Keratinocyte (primary cell): ENCODE measurements around the gene ZNF615. TPM values are rescaled to one million over a fixed set of nuclear protein-coding genes. Genes with fewer than 3 reads are reported as not detected.

ENCODE experiments used
- DNase-seq: peaks from one replicate; pipeline ENCODE4 v3.0.0-alpha.2; 2011; ENCODE audit warnings: low read depth, missing footprints, low spot score
- FAIRE-seq: peaks from 2 replicates; lab custom pipeline; 2011; peaks lifted over from hg19 to GRCh38; lab: Jason Lieb, UNC
- H2AFZ ChIP-seq: 2 replicates; pipeline ENCODE4 v1.6.0; 2012; ENCODE audit warnings: low read length, control low read depth, inconsistent platforms; ENCODE audit not compliant: control insufficient read depth
- H3K27ac ChIP-seq: 2 replicates; pipeline ENCODE4 v1.5.1; 2011; ENCODE audit warnings: low read length; ENCODE audit not compliant: control insufficient read depth, insufficient read depth
- H3K27me3 ChIP-seq: 3 replicates; pipeline ENCODE4 v1.6.0; 2011; ENCODE audit warnings: low read length; ENCODE audit not compliant: control insufficient read depth, insufficient read depth; ENCODE audit errors: extremely low read depth
- H3K36me3 ChIP-seq, 2 experiments: 2 replicates in 1 of 2; 3 replicates in 1 of 2; pipeline ENCODE4 v1.5.1; 2011; ENCODE audit warnings: low read length in 2 of 2, mild to moderate bottlenecking in 1 of 2; ENCODE audit not compliant: control insufficient read depth in 2 of 2, insufficient read depth in 2 of 2; ENCODE audit errors: extremely low read depth in 1 of 2
- H3K4me1 ChIP-seq: 3 replicates; pipeline ENCODE4 v1.5.1; 2011; ENCODE audit warnings: low read length; ENCODE audit not compliant: control insufficient read depth, insufficient read depth; ENCODE audit errors: extremely low read depth
- H3K4me2 ChIP-seq: 3 replicates; pipeline ENCODE4 v1.6.0; 2011; ENCODE audit warnings: low read depth, low read length; ENCODE audit not compliant: control insufficient read depth, insufficient read depth; ENCODE audit errors: extremely low read depth
- H3K4me3 ChIP-seq, 3 experiments: fragments of 200-600 bp in 1 of 3; sonication (generic) in 1 of 3; 2 replicates in 2 of 3; 3 replicates in 1 of 3; pipeline ENCODE4 v1.5.1; 2011 to 2016; ENCODE audit warnings: low read length in 3 of 3, mild to moderate bottlenecking in 3 of 3, control low read depth in 2 of 3, inconsistent platforms in 1 of 3, low read depth in 1 of 3, mixed read lengths in 1 of 3, mixed run types in 1 of 3, moderate library complexity in 1 of 3; ENCODE audit not compliant: control insufficient read depth in 2 of 3, insufficient read depth in 2 of 3; ENCODE audit errors: extremely low read depth in 1 of 3
- H3K79me2 ChIP-seq: 2 replicates; pipeline ENCODE4 v1.6.0; 2012; ENCODE audit warnings: low read length; ENCODE audit not compliant: control insufficient read depth, insufficient read depth
- H3K9ac ChIP-seq: 3 replicates; pipeline ENCODE4 v1.6.0; 2011; ENCODE audit warnings: low read length; ENCODE audit not compliant: control insufficient read depth, insufficient read depth; ENCODE audit errors: extremely low read depth
- H3K9me1 ChIP-seq: 3 replicates; pipeline ENCODE4 v1.6.0; 2011; ENCODE audit warnings: low read length; ENCODE audit not compliant: control insufficient read depth, insufficient read depth; ENCODE audit errors: extremely low read depth
- H3K9me3 ChIP-seq: 2 replicates; pipeline ENCODE4 v1.5.1; 2012; ENCODE audit warnings: low read depth, low read length; ENCODE audit not compliant: control insufficient read depth
- H4K20me1 ChIP-seq: 3 replicates; pipeline ENCODE4 v1.6.0; 2011; ENCODE audit warnings: low read length; ENCODE audit not compliant: control insufficient read depth, insufficient read depth; ENCODE audit errors: extremely low read depth
- CTCF ChIP-seq, 3 experiments: IDR thresholded peaks in 1 of 3; conservative IDR thresholded peaks in 1 of 3; optimal IDR thresholded peaks in 1 of 3; 2 replicates in 2 of 3; 3 replicates in 1 of 3; pipeline versions ENCODE3 to v1.5.1; 2011; ENCODE audit warnings: low read length in 3 of 3, mild to moderate bottlenecking in 3 of 3, moderate library complexity in 2 of 3, control low read depth in 1 of 3, inconsistent platforms in 1 of 3; ENCODE audit not compliant: insufficient read depth in 2 of 3; ENCODE audit errors: extremely low read depth in 1 of 3
- EZH2 ChIP-seq: IDR thresholded peaks from one replicate; pipeline ENCODE4 v1.6.1; 2012; ENCODE audit warnings: inconsistent platforms, mild to moderate bottlenecking, low read length, moderate library complexity
- dilution Hi-C: fragments of 300-500 bp; cut with MboI; formaldehyde crosslinking; loops from one replicate; pipeline ENCODE4 v1.7.0; 2020; ENCODE audit warnings: low sequenced_read_pairs; ENCODE audit not compliant: extremely low pct_ligation_motif_present
- polyA plus RNA-seq, 5 experiments: library from polyadenylated mRNA; depleted of rRNA in 3 of 5; stranded (reverse) in 3 of 5; stranded (forward) in 1 of 5; unstranded in 1 of 5; fragments of >200 nt; gene quantifications; 1 replicate in 1 of 5; 2 replicates in 3 of 5; 3 replicates in 1 of 5; pipeline versions ENCODE4 v1.2.1 to v1.2.3, GENCODE V29; 2011 to 2012; ENCODE audit warnings: missing spikeins in 2 of 5, low read depth in 1 of 5, low replicate concordance in 1 of 5

ZNF615 gene
- polyA plus RNA-seq, 1 donor (not counting 4 experiments of a cell fraction or from before 2014, with no cell fraction given), result 3.7 TPM

- Histone ChIP-seq H2AFZ (no peak overlapping the region), H3K9me1 (no peaks in the 10 kb centered on the region), H3K4me2 (no peak overlapping the region), H3K36me3 (peaks cover 0 to 9% of the 10 kb centered on the region in 2 experiments), H3K79me2 (no peaks in the 10 kb centered on the region), H3K4me3 (no peak overlapping the region), H3K9me3 (peaks cover 13% of the 10 kb centered on the region), H3K4me1 (no peaks in the 10 kb centered on the region), H3K27me3 (no peaks in the 10 kb centered on the region), H4K20me1 (no peaks in the 10 kb centered on the region), H3K27ac (no peak overlapping the region), H3K9ac (no peak overlapping the region)
- dilution Hi-C loops, result no loop called here
- TF ChIP-seq EZH2, result no peak
- TF ChIP-seq CTCF (optimal IDR thresholded peaks at IDR 0.05 in 1 of 3, IDR thresholded peaks at IDR 0.05 in 1 of 3, conservative IDR thresholded peaks at IDR 0.05 in 1 of 3; ENCODE audit: extremely low read depth in 1 of 3, insufficient read depth in 2 of 3, low read length in 3 of 3), result no peak
- DNase-seq (no peak), FAIRE-seq (peak; percentile 49)
Observed at GRCh38 chr19:51994048-51994644, 13.9 kb downstream of the ZNF615 start.

DNA sequence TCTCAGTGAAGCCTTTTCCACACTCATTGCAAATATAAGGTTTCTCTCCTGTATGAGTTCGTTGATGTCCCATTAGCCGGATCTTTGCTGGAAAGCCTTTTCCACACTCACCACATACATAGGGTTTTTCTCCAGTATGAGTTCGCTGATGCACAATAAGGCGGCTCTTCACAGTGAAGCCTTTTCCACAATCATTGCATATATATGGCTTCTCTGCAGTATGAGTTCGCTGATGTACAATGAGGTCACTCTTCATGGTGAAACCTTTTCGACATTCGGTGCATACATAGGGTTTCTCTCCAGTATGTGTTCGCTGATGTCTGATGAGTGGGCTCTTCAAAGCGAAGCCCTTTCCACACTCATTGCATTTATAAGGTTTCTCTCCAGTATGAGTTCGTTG, 14.6 kb downstream of the ZNF615 start:
- peak; percentile 20 for FAIRE-seq
- Histone ChIP-seq H3K9me3 (peaks cover 17% of the 10 kb centered on the region), H3K4me1 (no peaks in the 10 kb centered on the region)

More for the DNA sequence above, 14.6 kb downstream of the ZNF615 start:
- Histone ChIP-seq H2AFZ (no peak overlapping the region), H3K9me1 (no peaks in the 10 kb centered on the region), H3K9ac (no peak overlapping the region), H3K79me2 (no peaks in the 10 kb centered on the region), H3K4me3 (no peak overlapping the region), H3K36me3 (peaks cover 0 to 7% of the 10 kb centered on the region in 2 experiments), H3K27ac (no peak overlapping the region), H3K4me2 (no peak overlapping the region), H4K20me1 (no peaks in the 10 kb centered on the region), H3K27me3 (no peaks in the 10 kb centered on the region)
- dilution Hi-C loops, result no loop called here
- DNase-seq, result no peak
- TF ChIP-seq EZH2, result no peak
